Tibial artery (tissue), 4 donors: Measurements from ENCODE around the gene UBR1.
"Not testable (repeated sequence)": the region's sequence is repeated elsewhere in the genome, so short reads cannot be mapped to it uniquely, and the experiment has no call there.

ENCODE experiments used
- DNase-seq, 2 donors: peaks; one replicate each; pipeline ENCODE4 v3.0.0-alpha.2; 2019
- H3K27ac ChIP-seq, 2 donors: fragments of 200-600 bp; sonication (generic) in 1 of 2; 1 replicate in 1 of 2; 2 replicates in 1 of 2; pipeline ENCODE4 v1.5.1; 2018 to 2019; ENCODE audit warnings: mild to moderate bottlenecking in 1 of 2
- H3K27me3 ChIP-seq, 2 donors: fragments of 200-600 bp; sonication (generic) in 1 of 2; one replicate each; pipeline versions ENCODE4 v1.5.1 to v1.6.0; 2016 to 2019
- H3K36me3 ChIP-seq, 3 donors: fragments of 200-600 bp; sonication (generic) in 2 of 3; one replicate each; pipeline ENCODE4 v1.5.1; 2016 to 2019; ENCODE audit warnings: mild to moderate bottlenecking in 2 of 3
- H3K4me1 ChIP-seq, 4 donors: fragments of 200-600 bp; sonication (generic) in 2 of 4; 1 replicate in 3 of 4; 2 replicates in 1 of 4; pipeline ENCODE4 v1.5.1; 2016 to 2019
- H3K4me3 ChIP-seq, 2 donors: fragments of 200-600 bp; sonication (generic) in 1 of 2; 1 replicate in 1 of 2; 2 replicates in 1 of 2; pipeline ENCODE4 v1.5.1; 2018 to 2019; ENCODE audit warnings: mild to moderate bottlenecking in 2 of 2
- H3K9me3 ChIP-seq, 3 donors: fragments of 200-600 bp; sonication (generic) in 1 of 3; one replicate each; pipeline ENCODE4 v1.5.1; 2016 to 2019
- CTCF ChIP-seq, 2 experiments: fragments of 200-600 bp in 1 of 2; fragments of 450-650 bp in 1 of 2; IDR thresholded peaks; one replicate each; pipeline ENCODE4 v1.5.1; 2017 to 2019; ENCODE audit warnings: antibody characterized with exemption in 2 of 2, mild to moderate bottlenecking in 1 of 2, moderate library complexity in 1 of 2
- intact Hi-C: fragments of 100-400 bp; cut with DNase I; formaldehyde crosslinking; loops from one replicate; pipeline ENCODE4 v1.15.0; 2023; ENCODE audit warnings: low total_unique reads

The UBR1 gene

GRCh38 chr15:43025150-43025549 is 80.7 kb downstream of the UBR1 start:
- peaks cover 76 to 84% (median 78%) of the 10 kb centered on the region in 3 donors for H3K36me3 ChIP-seq
- no peaks in the 10 kb centered on the region for H3K27me3 ChIP-seq
- DNase-seq = no peak
- H3K27ac ChIP-seq = no peak overlapping the region
- H3K9me3 ChIP-seq = no peaks in the 10 kb centered on the region
- TF ChIP-seq CTCF (IDR thresholded peaks at IDR 0.05) = no peak
- intact Hi-C loops = no loop called here
- H3K4me1 ChIP-seq = no peaks in the 10 kb centered on the region
- no peak overlapping the region for H3K4me3 ChIP-seq

- H3K4me3 ChIP-seq, H3K4me1 ChIP-seq, H3K27ac ChIP-seq, intact Hi-C loops, DNase-seq, H3K9me3 ChIP-seq, H3K27me3 ChIP-seq: not testable (repeated sequence)
- peaks cover 43 to 92% (median 43%) of the 10 kb centered on the region in 3 donors for H3K36me3 ChIP-seq
These were observed 91.2 kb downstream of the UBR1 start for GRCh38 chr15:43014671-43015070.

- TF ChIP-seq CTCF (IDR thresholded peaks at IDR 0.05) = no peak
- Histone ChIP-seq H3K4me1 (no peaks in the 10 kb centered on the region), H3K27me3 (no peaks in the 10 kb centered on the region), H3K27ac (no peak overlapping the region), H3K9me3 (no peaks in the 10 kb centered on the region), H3K36me3 (peaks cover 49 to 91% (median 53%) of the 10 kb centered on the region in 3 donors), H3K4me3 (no peak overlapping the region)
- intact Hi-C loops = no loop called here
- no peak for DNase-seq
These were observed 96.6 kb downstream of the UBR1 start for GRCh38 chr15:43009206-43009605.

- no peak overlapping the region for H3K4me3 ChIP-seq
- H3K4me1 ChIP-seq = no peaks in the 10 kb centered on the region
- no peak overlapping the region for H3K27ac ChIP-seq
- TF ChIP-seq CTCF (IDR thresholded peaks at IDR 0.05) = no peak
- H3K27me3 ChIP-seq = no peaks in the 10 kb centered on the region
- DNase-seq = no peak
- no peaks in the 10 kb centered on the region for H3K9me3 ChIP-seq
- intact Hi-C loops = no loop called here
- peaks cover 53 to 91% (median 53%) of the 10 kb centered on the region in 3 donors for H3K36me3 ChIP-seq
These were observed 97.7 kb downstream of the UBR1 start for GRCh38 chr15:43008150-43008549.

GRCh38 chr15:43007551-43007950 is 98.3 kb downstream of the UBR1 start:
- Histone ChIP-seq H3K4me1 (no peaks in the 10 kb centered on the region), H3K36me3 (peaks cover 53 to 88% (median 55%) of the 10 kb centered on the region in 3 donors)
- no peak for TF ChIP-seq CTCF (IDR thresholded peaks at IDR 0.05)

GRCh38 chr15:43006991-43007390 is 98.8 kb downstream of the UBR1 start:
- H3K36me3 ChIP-seq = peaks cover 54 to 88% (median 55%) of the 10 kb centered on the region in 3 donors
- H3K27me3 ChIP-seq = no peaks in the 10 kb centered on the region
- intact Hi-C loops = no loop called here
- H3K27ac ChIP-seq = no peak overlapping the region
- no peak overlapping the region for H3K4me3 ChIP-seq
- TF ChIP-seq CTCF (IDR thresholded peaks at IDR 0.05) = no peak
- H3K4me1 ChIP-seq = no peaks in the 10 kb centered on the region
- H3K9me3 ChIP-seq = no peaks in the 10 kb centered on the region
- no peak for DNase-seq

More at GRCh38 chr15:43007551-43007950, 98.3 kb downstream of the UBR1 start:
- no peaks in the 10 kb centered on the region for H3K9me3 ChIP-seq
- intact Hi-C loops = no loop called here
- no peak for DNase-seq
- H3K27me3 ChIP-seq = no peaks in the 10 kb centered on the region
- H3K27ac ChIP-seq = no peak overlapping the region
- H3K4me3 ChIP-seq = no peak overlapping the region

GRCh38 chr15:43004886-43005595 is 100.8 kb downstream of the UBR1 start:
- H3K4me3 ChIP-seq, DNase-seq, H3K9me3 ChIP-seq, H3K4me1 ChIP-seq, H3K27ac ChIP-seq, intact Hi-C loops, H3K27me3 ChIP-seq: not testable (repeated sequence)
- peaks cover 37 to 75% (median 54%) of the 10 kb centered on the region in 3 donors for H3K36me3 ChIP-seq
